Psoas muscle (tissue), 8 donors: Measurements from ENCODE around the gene IL16. TPM values are rescaled to one million over a fixed set of nuclear protein-coding genes. Genes with fewer than 3 reads are reported as not detected.

ENCODE experiments used
- ATAC-seq, 4 donors: fragments of 200-7000 bp; cut with Tn5 transposase; one replicate each; pipeline ENCODE4 v1.9.1; 2020; ENCODE audit warnings: moderate library complexity in 3 of 4, mild to moderate bottlenecking in 2 of 4
- DNase-seq, 2 donors: peaks; one replicate each; pipeline ENCODE4 v3.0.0-alpha.2; 2020
- H3K27ac ChIP-seq: fragments of 200-600 bp; one replicate; pipeline ENCODE4 v1.8.0; 2022
- H3K27me3 ChIP-seq, 3 donors: fragments of 200-600 bp in 1 of 3; one replicate each; pipeline versions ENCODE4 v1.6.1 to v1.8.0; 2013 to 2022; ENCODE audit warnings: low read length in 2 of 3, mild to moderate bottlenecking in 2 of 3, moderate library complexity in 1 of 3; ENCODE audit not compliant: insufficient read depth in 3 of 3
- H3K36me3 ChIP-seq, 2 donors: fragments of 200-600 bp in 1 of 2; one replicate each; pipeline versions ENCODE4 v1.6.1 to v1.8.0; 2013 to 2022; ENCODE audit warnings: low read depth in 1 of 2, mild to moderate bottlenecking in 1 of 2, moderate library complexity in 1 of 2; ENCODE audit not compliant: insufficient read depth in 1 of 2
- H3K4me1 ChIP-seq: fragments of 200-600 bp; one replicate; pipeline ENCODE4 v1.8.0; 2022
- H3K4me3 ChIP-seq: fragments of 200-600 bp; one replicate; pipeline ENCODE4 v1.8.0; 2022; ENCODE audit warnings: mild to moderate bottlenecking
- H3K9me3 ChIP-seq: fragments of 200-600 bp; one replicate; pipeline ENCODE4 v1.8.0; 2022
- WGBS, 3 donors: extraction: QIAGEN DNeasy Blood & Tissue Kit; methylation state at CpG; one replicate each; pipeline versions ENCODE4 v1.1.6 to v1.1.7; 2013; 5-methylcytosine and 5-hydroxymethylcytosine counted together
- intact Hi-C, 2 donors: fragments of 100-400 bp; cut with DNase I; formaldehyde crosslinking; loops; one replicate each; pipeline versions ENCODE4 v1.11.0 to v1.14.2; 2022
- polyA plus RNA-seq, 3 donors: library from polyadenylated mRNA; stranded (reverse); fragments of 200-250 nt; gene quantifications; one replicate each; pipeline ENCODE4 v1.2.3, GENCODE V29; 2013
- total RNA-seq, 4 donors: library from RNA; stranded (reverse); fragmentation: NEBNext Ultra II Directional in 2 of 4; extraction: Animal tissue kit (Norgen Biotek cat#: 25700) in 2 of 4; gene quantifications; one replicate each; pipeline versions ENCODE4 v1.2.1 to v1.2.4, GENCODE V29; 2021 to 2023
- TF ChIP-seq, protein P1 (sequence below): fragments of 200-600 bp; IDR thresholded peaks from one replicate; pipeline ENCODE4 v1.8.0; 2022; ENCODE audit warnings: antibody characterized with exemption
- donor health status: healthy with polysubstance abuse.
- donor health status: DM: no; HTN: no; CAD: no; lungs with moderate emphysema.
- donor health status: Bipolar disorder and iron deficiency.
- donor health status: healthy.
- donor health status: DM: yes; HTN: yes; CAD: no.
- donor health status: DM: no; HTN: no; CAD: no.
- donor health status: DM: no; HTN: no; CAD: no.
- donor health status: DM: yes; HTN: yes; CAD: no.

The IL16 gene
- total and polyA plus RNA-seq, 7 donors = 1.2 to 5.3 (median 2.4) TPM

GRCh38 chr15:81278306-81279029 lies 81.8 kb downstream of the IL16 start:
- H3K36me3 ChIP-seq = no peaks in the 10 kb centered on the region
- H3K4me1 ChIP-seq = no peaks in the 10 kb centered on the region
- 92 to 94% (median 93%) methylated on average over 6 of the region's 6 CpGs for WGBS, 3 donors
- TF ChIP-seq, protein P1, sequence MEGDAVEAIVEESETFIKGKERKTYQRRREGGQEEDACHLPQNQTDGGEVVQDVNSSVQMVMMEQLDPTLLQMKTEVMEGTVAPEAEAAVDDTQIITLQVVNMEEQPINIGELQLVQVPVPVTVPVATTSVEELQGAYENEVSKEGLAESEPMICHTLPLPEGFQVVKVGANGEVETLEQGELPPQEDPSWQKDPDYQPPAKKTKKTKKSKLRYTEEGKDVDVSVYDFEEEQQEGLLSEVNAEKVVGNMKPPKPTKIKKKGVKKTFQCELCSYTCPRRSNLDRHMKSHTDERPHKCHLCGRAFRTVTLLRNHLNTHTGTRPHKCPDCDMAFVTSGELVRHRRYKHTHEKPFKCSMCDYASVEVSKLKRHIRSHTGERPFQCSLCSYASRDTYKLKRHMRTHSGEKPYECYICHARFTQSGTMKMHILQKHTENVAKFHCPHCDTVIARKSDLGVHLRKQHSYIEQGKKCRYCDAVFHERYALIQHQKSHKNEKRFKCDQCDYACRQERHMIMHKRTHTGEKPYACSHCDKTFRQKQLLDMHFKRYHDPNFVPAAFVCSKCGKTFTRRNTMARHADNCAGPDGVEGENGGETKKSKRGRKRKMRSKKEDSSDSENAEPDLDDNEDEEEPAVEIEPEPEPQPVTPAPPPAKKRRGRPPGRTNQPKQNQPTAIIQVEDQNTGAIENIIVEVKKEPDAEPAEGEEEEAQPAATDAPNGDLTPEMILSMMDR = no peak
- no peak overlapping the region for H3K4me3 ChIP-seq
- no peak overlapping the region for H3K27ac ChIP-seq
- no peaks in the 10 kb centered on the region for H3K9me3 ChIP-seq
- H3K27me3 ChIP-seq = no peaks in the 10 kb centered on the region
- no peak for DNase-seq
- ATAC-seq = no peak
- intact Hi-C loops = loop anchor here in 1 of 2 donors (5.0 to 10.0 kb wide), 2 partner anchors 54 to 196 kb away; no protein-coding TSS in a partner anchor

DNA sequence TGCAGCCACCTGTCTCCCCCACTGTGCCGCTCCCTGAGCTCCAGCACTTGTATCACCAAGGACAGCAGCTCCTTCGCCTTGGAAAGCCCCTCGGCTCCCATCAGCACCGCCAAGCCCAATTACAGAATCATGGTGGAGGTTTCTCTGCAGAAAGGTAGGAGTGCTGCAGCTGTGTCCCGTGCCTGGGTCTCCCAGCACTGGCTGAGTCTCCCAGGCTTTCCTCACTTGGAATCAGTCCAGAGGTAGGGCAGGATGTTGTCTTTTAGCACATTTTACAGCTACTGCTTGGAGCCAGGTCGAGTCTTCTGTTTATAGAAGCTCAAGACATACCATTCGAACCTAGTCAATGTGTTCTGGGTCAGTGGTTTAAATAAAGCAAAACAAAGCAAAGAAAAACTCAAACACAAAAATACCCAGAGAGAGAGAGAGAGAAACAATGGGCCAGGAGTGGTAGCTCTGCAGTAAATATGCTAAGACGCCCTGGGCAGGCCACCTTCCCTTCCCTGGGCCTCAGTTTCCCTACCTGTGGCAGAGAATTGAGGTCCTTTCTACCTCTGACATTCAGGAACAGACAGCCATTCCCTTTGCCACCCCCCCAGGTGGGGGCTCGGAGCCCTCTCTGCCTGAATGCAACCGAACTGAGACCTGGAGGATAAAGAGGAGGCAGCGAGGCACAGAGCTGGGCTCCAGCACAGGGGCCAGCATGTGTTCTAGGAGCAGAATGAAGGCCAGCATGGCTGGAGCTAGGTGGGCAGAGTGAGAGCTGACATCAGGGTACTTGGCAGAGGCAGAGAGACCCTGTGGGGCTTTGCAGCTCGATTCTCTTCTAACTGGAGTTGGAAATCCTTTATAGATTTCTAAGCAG lies 83.2 kb downstream of the IL16 start:
- no peak overlapping the region for H3K4me3 ChIP-seq
- no peaks in the 10 kb centered on the region for H3K4me1 ChIP-seq
- H3K27ac ChIP-seq = no peak overlapping the region
- no peaks in the 10 kb centered on the region for H3K9me3 ChIP-seq
- intact Hi-C loops = loop anchor here in 1 of 2 donors (5.0 to 10.0 kb wide), 2 partner anchors 52 to 195 kb away; no protein-coding TSS in a partner anchor
- ATAC-seq (no peak), DNase-seq (no peak)
- 77% methylated on average over 12 of the region's 12 CpGs for WGBS, 3 donors
- TF ChIP-seq, protein P1 = no peak
- H3K27me3 ChIP-seq = no peaks in the 10 kb centered on the region
- H3K36me3 ChIP-seq = no peaks in the 10 kb centered on the region

GRCh38 chr15:81280696-81281455 lies 84.2 kb downstream of the IL16 start:
- Histone ChIP-seq H3K4me1 (no peaks in the 10 kb centered on the region), H3K27me3 (no peaks in the 10 kb centered on the region), H3K27ac (no peak overlapping the region), H3K36me3 (no peaks in the 10 kb centered on the region), H3K9me3 (no peaks in the 10 kb centered on the region), H3K4me3 (no peak overlapping the region)
- no peak for DNase-seq
- no peak for ATAC-seq
- WGBS, 3 donors = 62 to 74% (median 64%) methylated on average over 8 of the region's 8 CpGs
- intact Hi-C loops = no loop called here
- TF ChIP-seq, protein P1 = no peak

DNA sequence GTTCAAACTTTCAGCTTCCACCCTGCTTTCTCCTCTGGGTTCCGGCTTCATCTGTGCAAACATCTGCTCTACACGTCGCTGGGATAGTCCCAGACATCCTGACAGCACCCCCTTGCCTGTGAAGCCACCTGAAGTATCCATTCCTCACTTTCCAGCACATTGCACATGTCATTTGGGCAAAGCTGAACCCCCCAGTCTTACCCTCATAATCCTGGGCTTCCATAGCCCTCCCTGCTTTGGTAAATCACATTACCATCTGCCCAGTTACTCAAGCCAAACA lies 84.7 kb downstream of the IL16 start:
- TF ChIP-seq, protein P1 = no peak

More for the DNA sequence above, 84.7 kb downstream of the IL16 start:
- Histone ChIP-seq H3K27me3 (no peaks in the 10 kb centered on the region), H3K36me3 (no peaks in the 10 kb centered on the region), H3K27ac (no peak overlapping the region), H3K4me1 (no peaks in the 10 kb centered on the region), H3K4me3 (no peak overlapping the region), H3K9me3 (no peaks in the 10 kb centered on the region)
- WGBS, 3 donors = 81 to 87% (median 83%) methylated on average over 3 of the region's 3 CpGs
- DNase-seq (no peak), ATAC-seq (no peak)
- intact Hi-C loops = no loop called here
